Forelimb muscle (tissue), 1 donor: ENCODE results near the gene PSORS1C1. TPM values are rescaled to one million over a fixed set of nuclear protein-coding genes. Genes with fewer than 3 reads are reported as not detected.
"Not testable (repeated sequence)": the region's sequence is repeated elsewhere in the genome, so short reads cannot be mapped to it uniquely, and the experiment has no call there.

Experiments used
- DNase-seq: peaks from one replicate; pipeline ENCODE4 v3.0.0-alpha.2; 2013; ENCODE audit warnings: low read depth
- polyA plus RNA-seq: library from polyadenylated mRNA; unstranded; fragments of 120-200 nt; gene quantifications from one replicate; pipeline ENCODE4 v1.2.1, GENCODE V29; 2013; ENCODE audit not compliant: insufficient read length

Gene PSORS1C1
- polyA plus RNA-seq, 1 donor: 1.7 TPM

- DNase-seq: no peak
Observed at GRCh38 chr6:31158863-31159855, 44.6 kb downstream of the PSORS1C1 start.

GRCh38 chr6:31161216-31162126, 46.9 kb downstream of the PSORS1C1 start:
- DNase-seq: no peak

GRCh38 chr6:31162463-31163165, 48.0 kb downstream of the PSORS1C1 start:
- DNase-seq: no peak

- DNase-seq: no peak
Observed at GRCh38 chr6:31163922-31164321, 49.3 kb downstream of the PSORS1C1 start.

- DNase-seq: not testable (repeated sequence)
Observed at GRCh38 chr6:31164475-31165063, 50.0 kb downstream of the PSORS1C1 start.

- DNase-seq: not testable (repeated sequence)
Observed at GRCh38 chr6:31165064-31165832, 50.6 kb downstream of the PSORS1C1 start.

- no peak for DNase-seq
Observed at GRCh38 chr6:31165986-31166385, 51.4 kb downstream of the PSORS1C1 start.

GRCh38 chr6:31168606-31169005, 54.0 kb downstream of the PSORS1C1 start:
- no peak for DNase-seq

- DNase-seq: no peak
Observed at GRCh38 chr6:31169123-31169857, 54.7 kb downstream of the PSORS1C1 start.

- DNase-seq: not testable (repeated sequence)
Observed at GRCh38 chr6:31169858-31170599, 55.4 kb downstream of the PSORS1C1 start.

- DNase-seq: no peak
Observed at GRCh38 chr6:31170600-31170881, 55.9 kb downstream of the PSORS1C1 start, which contains the start of gene POU5F1. POU5F1 (minus strand) TSS chr6:31170682; CDS start chr6:31170620, 62 bp downstream.

GRCh38 chr6:31170987-31171671, 56.5 kb downstream of the PSORS1C1 start:
- no peak for DNase-seq

- DNase-seq: no peak
Observed at GRCh38 chr6:31171931-31172905, 57.6 kb downstream of the PSORS1C1 start.

- DNase-seq: no peak
Observed at GRCh38 chr6:31172973-31173384, 58.4 kb downstream of the PSORS1C1 start.

GRCh38 chr6:31173406-31173805, 58.8 kb downstream of the PSORS1C1 start:
- DNase-seq: no peak

GRCh38 chr6:31174378-31174777, 59.8 kb downstream of the PSORS1C1 start:
- DNase-seq: no peak

GRCh38 chr6:31175971-31176370, 61.4 kb downstream of the PSORS1C1 start:
- DNase-seq: no peak
